Psoas muscle (tissue), 8 donors: ENCODE data around the gene ZBTB18. TPM values are rescaled to one million over a fixed set of nuclear protein-coding genes. Genes with fewer than 3 reads are reported as not detected.

Source experiments
- ATAC-seq, 4 donors: fragments of 200-7000 bp; cut with Tn5 transposase; one replicate each; pipeline ENCODE4 v1.9.1; 2020; ENCODE audit warnings: moderate library complexity in 3 of 4, mild to moderate bottlenecking in 2 of 4
- DNase-seq, 2 donors: peaks; one replicate each; pipeline ENCODE4 v3.0.0-alpha.2; 2020
- H3K27ac ChIP-seq: fragments of 200-600 bp; one replicate; pipeline ENCODE4 v1.8.0; 2022
- H3K27me3 ChIP-seq, 3 donors: fragments of 200-600 bp in 1 of 3; one replicate each; pipeline versions ENCODE4 v1.6.1 to v1.8.0; 2013 to 2022; ENCODE audit warnings: low read length in 2 of 3, mild to moderate bottlenecking in 2 of 3, moderate library complexity in 1 of 3; ENCODE audit not compliant: insufficient read depth in 3 of 3
- H3K36me3 ChIP-seq, 2 donors: fragments of 200-600 bp in 1 of 2; one replicate each; pipeline versions ENCODE4 v1.6.1 to v1.8.0; 2013 to 2022; ENCODE audit warnings: low read depth in 1 of 2, mild to moderate bottlenecking in 1 of 2, moderate library complexity in 1 of 2; ENCODE audit not compliant: insufficient read depth in 1 of 2
- H3K4me1 ChIP-seq: fragments of 200-600 bp; one replicate; pipeline ENCODE4 v1.8.0; 2022
- H3K4me3 ChIP-seq: fragments of 200-600 bp; one replicate; pipeline ENCODE4 v1.8.0; 2022; ENCODE audit warnings: mild to moderate bottlenecking
- H3K9me3 ChIP-seq: fragments of 200-600 bp; one replicate; pipeline ENCODE4 v1.8.0; 2022
- CTCF ChIP-seq: fragments of 200-600 bp; IDR thresholded peaks from one replicate; pipeline ENCODE4 v1.8.0; 2022; ENCODE audit warnings: antibody characterized with exemption
- WGBS, 3 donors: extraction: QIAGEN DNeasy Blood & Tissue Kit; methylation state at CpG; one replicate each; pipeline versions ENCODE4 v1.1.6 to v1.1.7; 2013; 5-methylcytosine and 5-hydroxymethylcytosine counted together
- intact Hi-C, 2 donors: fragments of 100-400 bp; cut with DNase I; formaldehyde crosslinking; loops; one replicate each; pipeline versions ENCODE4 v1.11.0 to v1.14.2; 2022
- polyA plus RNA-seq, 3 donors: library from polyadenylated mRNA; stranded (reverse); fragments of 200-250 nt; gene quantifications; one replicate each; pipeline ENCODE4 v1.2.3, GENCODE V29; 2013
- total RNA-seq, 4 donors: library from RNA; stranded (reverse); fragmentation: NEBNext Ultra II Directional in 2 of 4; extraction: Animal tissue kit (Norgen Biotek cat#: 25700) in 2 of 4; gene quantifications; one replicate each; pipeline versions ENCODE4 v1.2.1 to v1.2.4, GENCODE V29; 2021 to 2023
- donor health status: healthy with polysubstance abuse.
- donor health status: DM: no; HTN: no; CAD: no; lungs with moderate emphysema.
- donor health status: Bipolar disorder and iron deficiency.
- donor health status: healthy.
- donor health status: DM: yes; HTN: yes; CAD: no.
- donor health status: DM: no; HTN: no; CAD: no.
- donor health status: DM: no; HTN: no; CAD: no.
- donor health status: DM: yes; HTN: yes; CAD: no.

The ZBTB18 gene
- total and polyA plus RNA-seq, 7 donors: 18.8 to 85.0 (median 53.8) TPM

GRCh38 chr1:244060686-244061085 is 9.6 kb downstream of the ZBTB18 start:
- 92 to 96% (median 96%) methylated on average over 2 of the region's 2 CpGs for WGBS, 3 donors
- no peaks in the 10 kb centered on the region for H3K27me3 ChIP-seq

DNA sequence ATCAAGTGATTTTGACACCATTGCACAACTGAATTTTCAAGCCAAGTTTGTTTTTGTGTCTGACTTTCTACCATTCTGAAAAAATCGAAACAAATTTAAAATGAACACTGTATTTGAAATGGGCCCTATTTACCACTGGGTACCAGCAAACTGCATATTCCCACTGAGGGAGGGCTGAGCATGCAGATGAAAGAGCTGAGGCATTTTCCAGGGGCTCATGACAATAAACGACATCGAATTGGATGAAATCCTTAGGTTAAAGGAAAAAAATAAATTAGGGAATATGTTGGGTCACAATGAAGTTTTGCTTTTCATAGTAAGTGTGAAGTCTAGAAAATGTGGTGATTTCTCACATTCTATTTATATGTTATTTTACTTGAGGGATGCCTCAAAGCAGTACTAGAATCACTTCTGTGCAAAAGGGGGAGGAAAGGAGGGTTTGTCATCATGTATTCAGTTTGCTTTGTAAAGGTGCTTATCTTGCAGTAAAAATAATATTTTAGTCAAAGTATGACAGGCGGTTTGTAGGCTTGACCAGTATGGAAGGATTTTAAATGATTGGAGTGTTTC is 11.2 kb downstream of the ZBTB18 start:
- 88 to 91% (median 88%) methylated on average over 4 of the region's 4 CpGs for WGBS, 3 donors
- H3K4me3 ChIP-seq: no peak overlapping the region
- DNase-seq: no peak

More at GRCh38 chr1:244060686-244061085, 9.6 kb downstream of the ZBTB18 start:
- Histone ChIP-seq H3K27ac (no peak overlapping the region), H3K36me3 (peaks cover 2 to 3% of the 10 kb centered on the region in 2 donors), H3K4me1 (no peaks in the 10 kb centered on the region), H3K9me3 (no peaks in the 10 kb centered on the region), H3K4me3 (no peak overlapping the region)
- ATAC-seq (no peak), DNase-seq (no peak)
- no peak for TF ChIP-seq CTCF
- intact Hi-C loops: no loop called here

DNA sequence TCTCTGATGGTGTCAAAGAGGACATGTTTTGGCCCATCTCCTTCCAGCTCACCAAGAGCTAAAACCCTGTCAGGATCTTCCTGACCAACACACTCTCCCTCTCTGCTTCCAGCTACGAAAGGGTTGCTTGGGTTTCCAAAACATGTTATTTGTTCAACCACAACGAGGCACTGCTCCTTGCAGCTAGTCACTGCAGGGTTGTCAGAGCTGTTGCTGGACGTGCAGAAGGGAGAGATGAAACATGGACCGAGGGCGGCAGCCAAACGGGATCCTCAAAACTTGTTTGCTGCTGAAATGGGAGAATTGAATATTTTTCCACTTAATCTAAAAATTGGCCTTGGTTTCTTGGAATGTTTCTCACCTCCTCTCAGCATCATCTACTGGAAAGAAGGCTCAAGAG is 12.4 kb downstream of the ZBTB18 start:
- no peak for TF ChIP-seq CTCF
- Histone ChIP-seq H3K27me3 (no peaks in the 10 kb centered on the region), H3K27ac (no peak overlapping the region), H3K36me3 (no peaks in the 10 kb centered on the region), H3K4me1 (no peaks in the 10 kb centered on the region), H3K9me3 (no peaks in the 10 kb centered on the region), H3K4me3 (no peak overlapping the region)
- DNase-seq (no peak), ATAC-seq (no peak)
- intact Hi-C loops: no loop called here
- WGBS, 3 donors: 44 to 58% (median 57%) methylated on average over 6 of the region's 6 CpGs

More for the DNA sequence above, 11.2 kb downstream of the ZBTB18 start:
- TF ChIP-seq CTCF: no peak
- ATAC-seq: no peak
- no peaks in the 10 kb centered on the region for H3K9me3 ChIP-seq
- no peaks in the 10 kb centered on the region for H3K4me1 ChIP-seq
- intact Hi-C loops: no loop called here
- H3K27me3 ChIP-seq: no peaks in the 10 kb centered on the region
- no peak overlapping the region for H3K27ac ChIP-seq
- H3K36me3 ChIP-seq: no peaks in the 10 kb centered on the region

GRCh38 chr1:244064621-244065020 is 13.5 kb downstream of the ZBTB18 start:
- H3K36me3 ChIP-seq: no peaks in the 10 kb centered on the region
- 88 to 90% (median 89%) methylated on average over 8 of the region's 8 CpGs for WGBS, 3 donors
- DNase-seq (no peak), ATAC-seq (no peak)
- no peaks in the 10 kb centered on the region for H3K27me3 ChIP-seq
- no peaks in the 10 kb centered on the region for H3K9me3 ChIP-seq
- intact Hi-C loops: no loop called here
- H3K27ac ChIP-seq: no peak overlapping the region
- H3K4me1 ChIP-seq: no peaks in the 10 kb centered on the region
- no peak for TF ChIP-seq CTCF
- H3K4me3 ChIP-seq: no peak overlapping the region
